Endothelial cell of umbilical vein (primary cell): ENCODE data around the gene WRAP73. TPM values are rescaled to one million over a fixed set of nuclear protein-coding genes. Genes with fewer than 3 reads are reported as not detected.

Experiments used
- BruUV-seq: library from RNA; stranded (reverse); fragments of 400-500 nt; replicated peaks from 2 replicates; lab custom pipeline; 2021; lab: Mats Ljungman, UMichigan
- CTCF ChIA-PET: fragments of 300-600, 350-600 bp; sonication (Branson Sonifier 250); formaldehyde crosslinking; loops from one replicate; lab custom pipeline; 2021; ENCODE audit warnings: antibody characterized with exemption, inconsistent platforms; lab: Charles Lee
- POLR2A ChIA-PET: fragments of 300-600, 350-600 bp; sonication (Branson Sonifier 250); formaldehyde crosslinking; loops from one replicate; lab custom pipeline; 2021; ENCODE audit warnings: antibody characterized with exemption, inconsistent platforms; lab: Charles Lee
- DNase-seq: peaks from one replicate; pipeline ENCODE4 v3.0.0-alpha.2; 2011; ENCODE audit warnings: low read depth, low spot score
- FAIRE-seq: peaks from 2 replicates; lab custom pipeline; 2011; peaks lifted over from hg19 to GRCh38; lab: Jason Lieb, UNC
- H2AFZ ChIP-seq: 2 replicates; pipeline ENCODE4 v1.6.0; 2012; ENCODE audit warnings: low read depth, low read length, control low read depth, inconsistent platforms
- H3K27ac ChIP-seq: 2 replicates; pipeline ENCODE4 v1.5.1; 2011; ENCODE audit warnings: low read depth, mild to moderate bottlenecking, control low read depth, low read length, moderate library complexity; ENCODE audit not compliant: insufficient read depth
- H3K27me3 ChIP-seq, 2 experiments: 2 replicates each; pipeline versions ENCODE4 v1.6.0 to v1.6.1; 2011; ENCODE audit warnings: low read length in 2 of 2, mixed read lengths in 1 of 2; ENCODE audit not compliant: control insufficient read depth in 2 of 2, insufficient read depth in 2 of 2
- H3K36me3 ChIP-seq, 2 experiments: 2 replicates in 1 of 2; 3 replicates in 1 of 2; pipeline ENCODE4 v1.5.1; 2011; ENCODE audit warnings: low read length in 2 of 2, mild to moderate bottlenecking in 1 of 2, moderate library complexity in 1 of 2; ENCODE audit not compliant: control insufficient read depth in 2 of 2, insufficient read depth in 2 of 2; ENCODE audit errors: extremely low read depth in 1 of 2
- H3K4me1 ChIP-seq: 3 replicates; pipeline ENCODE4 v1.5.1; 2011; ENCODE audit warnings: mild to moderate bottlenecking, low read length; ENCODE audit not compliant: control insufficient read depth, insufficient read depth; ENCODE audit errors: extremely low read depth
- H3K4me2 ChIP-seq: 2 replicates; pipeline ENCODE4 v1.6.1; 2011; ENCODE audit warnings: low read length, control low read depth, mixed read lengths; ENCODE audit not compliant: insufficient read depth
- H3K4me3 ChIP-seq, 3 experiments: fragments of 200-600 bp in 1 of 3; sonication (generic), shearing (Covaris generic) in 1 of 3; replicated peaks in 1 of 3; 2 replicates each; pipeline ENCODE4 v1.5.1; 2011 to 2016; ENCODE audit warnings: control low read depth in 3 of 3, low read length in 3 of 3, mild to moderate bottlenecking in 2 of 3, inconsistent platforms in 1 of 3, low read depth in 1 of 3, moderate library complexity in 1 of 3; ENCODE audit not compliant: insufficient read depth in 1 of 3
- H3K79me2 ChIP-seq: 2 replicates; pipeline ENCODE4 v1.6.0; 2012; ENCODE audit warnings: low read length, inconsistent platforms; ENCODE audit not compliant: control insufficient read depth, insufficient read depth
- H3K9ac ChIP-seq: replicated peaks from 2 replicates; pipeline ENCODE3; 2011; ENCODE audit warnings: low read length, control low read depth; ENCODE audit not compliant: insufficient read depth; ENCODE audit errors: extremely low read depth
- H3K9me1 ChIP-seq: replicated peaks from 3 replicates; pipeline ENCODE4 v1.6.0; 2011; ENCODE audit warnings: mild to moderate bottlenecking, low read length; ENCODE audit not compliant: control insufficient read depth, insufficient read depth; ENCODE audit errors: extremely low read depth
- H3K9me3 ChIP-seq: replicated peaks from 2 replicates; pipeline ENCODE4 v1.5.1; 2012; ENCODE audit warnings: low read length, inconsistent platforms; ENCODE audit not compliant: control insufficient read depth, insufficient read depth
- H4K20me1 ChIP-seq: replicated peaks from 2 replicates; pipeline ENCODE3; 2011; ENCODE audit warnings: mild to moderate bottlenecking, low read length; ENCODE audit not compliant: control insufficient read depth, insufficient read depth; ENCODE audit errors: extremely low read depth
- EZH2 ChIP-seq: IDR thresholded peaks from 2 replicates; pipeline ENCODE4 v1.6.1; 2012; ENCODE audit warnings: borderline replicate concordance, low read depth, mild to moderate bottlenecking, moderate library complexity, low read length, inconsistent platforms; ENCODE audit not compliant: severe bottlenecking
- FOS ChIP-seq: IDR thresholded peaks from 2 replicates; pipeline ENCODE4 v1.6.1; 2011; ENCODE audit warnings: mild to moderate bottlenecking, low read length, moderate library complexity, borderline replicate concordance; ENCODE audit not compliant: insufficient read depth
- GATA2 ChIP-seq: IDR thresholded peaks from 2 replicates; pipeline ENCODE4 v1.7.0; 2011; ENCODE audit warnings: low read depth, mild to moderate bottlenecking, moderate library complexity, mixed read lengths, low read length; ENCODE audit not compliant: insufficient read length, insufficient read depth
- JUN ChIP-seq: IDR thresholded peaks from 2 replicates; pipeline ENCODE4 v1.6.1; 2011; ENCODE audit warnings: borderline replicate concordance, low read depth; ENCODE audit not compliant: insufficient read length, insufficient read depth
- MYC ChIP-seq: IDR thresholded peaks from one replicate; pipeline ENCODE4 v1.6.1; 2011; ENCODE audit warnings: mild to moderate bottlenecking, low read depth, low read length
- POLR2A ChIP-seq: IDR thresholded peaks from 2 replicates; pipeline ENCODE4 v1.6.1; 2012; ENCODE audit warnings: low read depth, mild to moderate bottlenecking, control low read depth, low read length
- POLR2AphosphoS5 ChIP-seq: IDR thresholded peaks from 2 replicates; pipeline ENCODE4 v1.6.1; 2012; ENCODE audit warnings: low read depth, mild to moderate bottlenecking, control low read depth, low read length, moderate library complexity; ENCODE audit not compliant: insufficient read depth
- dilution Hi-C: fragments of 300-500 bp; cut with MboI; formaldehyde crosslinking; loops from one replicate; pipeline ENCODE4 v1.15.0; 2019; ENCODE audit warnings: low sequenced_read_pairs; ENCODE audit not compliant: extremely low pct_ligation_motif_present
- intact Hi-C: fragments of 100-400 bp; cut with micrococcal nuclease; formaldehyde crosslinking; loops from one replicate; pipeline ENCODE4 v1.10.0; 2022
- polyA plus RNA-seq, 4 experiments: library from polyadenylated mRNA; depleted of rRNA in 3 of 4; stranded (reverse) in 3 of 4; unstranded in 1 of 4; fragments of >200 nt; gene quantifications; 2 replicates each; pipeline versions ENCODE4 v1.2.1 to v1.2.3, GENCODE V29; 2011 to 2012; ENCODE audit warnings: missing spikeins in 1 of 4
- total RNA-seq: library from RNA; stranded (reverse); gene quantifications from 2 replicates; pipeline ENCODE4 v1.2.3, GENCODE V29; 2021
- TF ChIP-seq, protein P1 (sequence below): IDR thresholded peaks from 2 replicates; pipeline ENCODE4 v1.6.1; 2011; ENCODE audit not compliant: insufficient read depth, insufficient read length
- TF ChIP-seq, protein P2 (sequence below), 2 donors: IDR thresholded peaks; 1 replicate in 1 of 2; 2 replicates in 1 of 2; pipeline ENCODE4 v1.5.1; 2011; ENCODE audit warnings: low read length in 2 of 2, mild to moderate bottlenecking in 2 of 2, moderate library complexity in 2 of 2, control low read depth in 1 of 2, inconsistent platforms in 1 of 2, low read depth in 1 of 2; ENCODE audit not compliant: insufficient read depth in 1 of 2; ENCODE audit errors: extremely low read depth in 1 of 2

The WRAP73 gene
- total and polyA plus RNA-seq, 2 donors (not counting 3 experiments of a cell fraction or from before 2014, with no cell fraction given) = 23.0 to 50.7 TPM

DNA sequence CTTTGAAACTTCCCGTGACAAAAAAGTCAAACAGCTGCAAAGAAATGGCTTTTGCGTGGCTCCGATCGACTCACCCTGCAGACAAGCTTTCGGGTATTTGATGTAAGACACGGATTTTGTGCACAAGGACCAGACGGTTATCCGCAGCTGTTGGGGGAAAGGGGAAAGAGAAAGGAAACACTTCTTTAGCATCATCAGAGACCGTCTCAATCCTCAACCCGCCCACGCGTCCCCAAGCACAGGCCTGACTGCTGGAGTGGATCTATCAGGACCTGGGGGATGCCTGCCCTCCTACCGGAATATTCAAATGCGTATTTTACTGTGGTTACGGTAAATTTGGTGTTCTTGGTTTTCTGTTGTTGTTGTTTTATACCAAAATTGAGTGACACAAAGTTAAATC, 11.2 kb downstream of the WRAP73 start:
- H3K9ac ChIP-seq = no peak overlapping the region
- no peaks in the 10 kb centered on the region for H4K20me1 ChIP-seq
- H3K36me3 ChIP-seq = peaks cover 0 to 22% of the 10 kb centered on the region in 2 experiments
- no peak overlapping the region for H3K27ac ChIP-seq
- intact Hi-C loops (no loop called here), dilution Hi-C loops (no loop called here)
- no peaks in the 10 kb centered on the region for H3K27me3 ChIP-seq
- POLR2A ChIA-PET = no interaction called here
- FAIRE-seq (no peak), DNase-seq (no peak)
- no peak overlapping the region for H3K4me2 ChIP-seq
- H3K4me1 ChIP-seq = no peaks in the 10 kb centered on the region
- CTCF ChIA-PET = interaction anchor here (1.6 kb wide), 1 partner anchor 10 kb away, joined by 4 read pairs; no protein-coding TSS in a partner anchor
- no peaks in the 10 kb centered on the region for H3K79me2 ChIP-seq
- no peaks in the 10 kb centered on the region for H3K9me3 ChIP-seq
- no TSS peak for BruUV-seq
- TF ChIP-seq JUN = no peak
- no peak for TF ChIP-seq MYC
- TF ChIP-seq GATA2 = no peak
- no peak for TF ChIP-seq POLR2AphosphoS5
- TF ChIP-seq EZH2 = no peak
- TF ChIP-seq POLR2A = no peak
- TF ChIP-seq, protein P1, sequence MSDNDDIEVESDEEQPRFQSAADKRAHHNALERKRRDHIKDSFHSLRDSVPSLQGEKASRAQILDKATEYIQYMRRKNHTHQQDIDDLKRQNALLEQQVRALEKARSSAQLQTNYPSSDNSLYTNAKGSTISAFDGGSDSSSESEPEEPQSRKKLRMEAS = no peak
- TF ChIP-seq FOS = no peak
- TF ChIP-seq, protein P2, sequence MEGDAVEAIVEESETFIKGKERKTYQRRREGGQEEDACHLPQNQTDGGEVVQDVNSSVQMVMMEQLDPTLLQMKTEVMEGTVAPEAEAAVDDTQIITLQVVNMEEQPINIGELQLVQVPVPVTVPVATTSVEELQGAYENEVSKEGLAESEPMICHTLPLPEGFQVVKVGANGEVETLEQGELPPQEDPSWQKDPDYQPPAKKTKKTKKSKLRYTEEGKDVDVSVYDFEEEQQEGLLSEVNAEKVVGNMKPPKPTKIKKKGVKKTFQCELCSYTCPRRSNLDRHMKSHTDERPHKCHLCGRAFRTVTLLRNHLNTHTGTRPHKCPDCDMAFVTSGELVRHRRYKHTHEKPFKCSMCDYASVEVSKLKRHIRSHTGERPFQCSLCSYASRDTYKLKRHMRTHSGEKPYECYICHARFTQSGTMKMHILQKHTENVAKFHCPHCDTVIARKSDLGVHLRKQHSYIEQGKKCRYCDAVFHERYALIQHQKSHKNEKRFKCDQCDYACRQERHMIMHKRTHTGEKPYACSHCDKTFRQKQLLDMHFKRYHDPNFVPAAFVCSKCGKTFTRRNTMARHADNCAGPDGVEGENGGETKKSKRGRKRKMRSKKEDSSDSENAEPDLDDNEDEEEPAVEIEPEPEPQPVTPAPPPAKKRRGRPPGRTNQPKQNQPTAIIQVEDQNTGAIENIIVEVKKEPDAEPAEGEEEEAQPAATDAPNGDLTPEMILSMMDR (IDR thresholded peaks at IDR 0.05; ENCODE audit: extremely low read depth in 1 of 2, insufficient read depth in 1 of 2, low read depth in 1 of 2, low read length in 2 of 2) = no peak
- H3K4me3 ChIP-seq = no peak overlapping the region
- H2AFZ ChIP-seq = no peak overlapping the region
- no peaks in the 10 kb centered on the region for H3K9me1 ChIP-seq
